GM12878 (cell line): ENCODE results near the gene C4BPB. TPM values are rescaled to one million over a fixed set of nuclear protein-coding genes. Genes with fewer than 3 reads are reported as not detected.
A peak's percentile ranks its signal among the peaks of the same experiment; 100 is the strongest.

Source experiments
- CREM ChIP-seq: IDR thresholded peaks from 2 replicates; pipeline ENCODE4 v1.6.1; 2014; ENCODE audit warnings: antibody characterized with exemption, low read depth
- E2F8 ChIP-seq: fragments of 450-650 bp; IDR thresholded peaks from 2 replicates; pipeline ENCODE4 v1.6.1; 2018; ENCODE audit warnings: mild to moderate bottlenecking, low read depth, moderate library complexity; ENCODE audit not compliant: partially characterized antibody
- EP300 ChIP-seq, 2 experiments: fragments of 150-350 bp in 1 of 2; IDR thresholded peaks; 2 replicates each; pipeline ENCODE4 v1.6.1; 2011 to 2012; ENCODE audit warnings: low read depth in 2 of 2, low read length in 2 of 2, borderline replicate concordance in 1 of 2, improper control_type of control experiment in 1 of 2, inconsistent platforms in 1 of 2; ENCODE audit not compliant: control insufficient read depth in 1 of 2
- ETV6 ChIP-seq, 2 experiments: fragments of 450-650 bp in 1 of 2; IDR thresholded peaks in 1 of 2; conservative IDR thresholded peaks in 1 of 2; 2 replicates each; pipeline ENCODE4 v1.6.1; 2014; ENCODE audit warnings: antibody characterized with exemption in 1 of 2, borderline replicate concordance in 1 of 2, low read depth in 1 of 2, mild to moderate bottlenecking in 1 of 2, moderate library complexity in 1 of 2
- HDAC2 ChIP-seq: fragments of 200-600 bp; sonication (generic); IDR thresholded peaks from 2 replicates; pipeline ENCODE4 v1.6.1; 2017
- IRF5 ChIP-seq: fragments of 450-650 bp; IDR thresholded peaks from 2 replicates; pipeline ENCODE4 v1.6.1; 2017; ENCODE audit warnings: borderline replicate concordance
- JUNB ChIP-seq: IDR thresholded peaks from 2 replicates; pipeline ENCODE4 v1.6.1; 2016; ENCODE audit warnings: antibody characterized with exemption, mild to moderate bottlenecking
- JUND ChIP-seq: IDR thresholded peaks from 2 replicates; pipeline ENCODE4 v1.6.1; 2012; ENCODE audit warnings: low read depth, mild to moderate bottlenecking, low read length, improper control_type of control experiment, moderate library complexity
- KAT2A ChIP-seq: conservative IDR thresholded peaks from 2 replicates; pipeline ENCODE4 v1.6.1; 2011; ENCODE audit warnings: low read depth, low read length; ENCODE audit not compliant: control insufficient read depth
- KDM1A ChIP-seq: fragments of 200-600 bp; sonication (generic); IDR thresholded peaks from 2 replicates; pipeline ENCODE4 v1.6.1; 2016; ENCODE audit warnings: borderline replicate concordance
- MEF2B ChIP-seq: fragments of 450-650 bp; IDR thresholded peaks from 2 replicates; pipeline ENCODE4 v1.6.1; 2018; ENCODE audit warnings: mild to moderate bottlenecking, moderate library complexity; ENCODE audit not compliant: partially characterized antibody, poor library complexity, severe bottlenecking
- MTA2 ChIP-seq: fragments of 450-650 bp; IDR thresholded peaks from 2 replicates; pipeline ENCODE4 v1.6.1; 2016; ENCODE audit warnings: low read depth, mild to moderate bottlenecking, moderate library complexity
- MYB ChIP-seq: fragments of 150-350 bp; IDR thresholded peaks from 2 replicates; pipeline ENCODE4 v1.6.1; 2014; ENCODE audit warnings: mild to moderate bottlenecking, low read depth, low read length, borderline replicate concordance
- NBN ChIP-seq: fragments of 450-650 bp; IDR thresholded peaks from 2 replicates; pipeline ENCODE4 v1.6.1; 2016
- NRF1 ChIP-seq: conservative IDR thresholded peaks from 2 replicates; pipeline ENCODE4 v1.6.1; 2011; ENCODE audit warnings: mild to moderate bottlenecking, low read depth, low read length, improper control_type of control experiment
- RCOR1 ChIP-seq: conservative IDR thresholded peaks from 2 replicates; pipeline ENCODE4 v1.6.1; 2012; ENCODE audit warnings: low read depth, low read length, improper control_type of control experiment
- RELB ChIP-seq: fragments of 450-650 bp; IDR thresholded peaks from 2 replicates; pipeline ENCODE4 v1.6.1; 2017; ENCODE audit warnings: low read depth, mild to moderate bottlenecking, moderate library complexity
- RFX5 ChIP-seq: IDR thresholded peaks from 2 replicates; pipeline ENCODE4 v1.6.1; 2011; ENCODE audit warnings: low read depth, low read length, improper control_type of control experiment
- RUNX3 ChIP-seq: IDR thresholded peaks from 2 replicates; pipeline ENCODE4 v1.6.1; 2012; ENCODE audit warnings: low read length, inconsistent platforms
- SREBF1 ChIP-seq: IDR thresholded peaks from 2 replicates; pipeline ENCODE4 v1.6.1; 2012; ENCODE audit warnings: mild to moderate bottlenecking, low read length
- YY1 ChIP-seq: IDR thresholded peaks from 2 replicates; pipeline ENCODE4 v1.6.1; 2011; ENCODE audit warnings: low read depth, mild to moderate bottlenecking, low read length
- ZNF207 ChIP-seq: fragments of 450-650 bp; IDR thresholded peaks from 2 replicates; pipeline ENCODE4 v1.6.1; 2014; ENCODE audit warnings: antibody characterized with exemption, mild to moderate bottlenecking, borderline replicate concordance
- ZNF24 ChIP-seq: fragments of 450-650 bp; IDR thresholded peaks from 2 replicates; pipeline ENCODE4 v1.6.1; 2017; ENCODE audit warnings: antibody characterized with exemption, mild to moderate bottlenecking
- ZNF384 ChIP-seq: IDR thresholded peaks from 2 replicates; pipeline ENCODE4 v1.6.1; 2012; ENCODE audit warnings: low read depth, mild to moderate bottlenecking, low read length, improper control_type of control experiment, borderline replicate concordance
- ZNF622 ChIP-seq: fragments of 450-650 bp; IDR thresholded peaks from 2 replicates; pipeline ENCODE4 v1.6.1; 2017; ENCODE audit warnings: mild to moderate bottlenecking, inconsistent platforms
- polyA plus RNA-seq, 11 experiments: library from polyadenylated mRNA; depleted of rRNA in 4 of 11; unstranded in 6 of 11; stranded (reverse) in 5 of 11; fragments of >200 nt; fragmentation: Nextera tagmentation in 4 of 11; fragmentation: Illumina TruSeq in 1 of 11; extraction: Ambion mirVana in 4 of 11; extraction: Trizol in 1 of 11; gene quantifications; 1 replicate in 1 of 11; 2 replicates in 10 of 11; pipeline versions ENCODE4 v1.2.1 to v1.2.3, GENCODE V29; 2011 to 2016; ENCODE audit warnings: inconsistent platforms in 2 of 11, missing spikeins in 2 of 11, low read depth in 1 of 11
- total RNA-seq, 4 experiments: library from RNA; depleted of rRNA in 3 of 4; stranded (reverse); fragments of >200 nt in 3 of 4; fragmentation: Illumina TruSeq in 1 of 4; extraction: Trizol in 1 of 4; gene quantifications; 2 replicates each; pipeline versions ENCODE4 v1.2.1 to v1.2.3, GENCODE V29; 2013 to 2021

The C4BPB gene
- total and polyA plus RNA-seq, 10 of the 15 experiments (the other 5 are each of a cell fraction or from before 2014, with no cell fraction given) = 0.31 to 1.2 (median 0.53) TPM; not detected in 1

GRCh38 chr1:207050480-207051190 lies 38.0 kb upstream of the C4BPB start (continued):
- peak; percentile 57; the same call in 1 of the 2 replicates for TF ChIP-seq ZNF207
- TF ChIP-seq ZNF24 = no peak
- peak; percentile 54; the same call in 1 of the 2 replicates for TF ChIP-seq RUNX3
- no peak for TF ChIP-seq MYB
- no peak for TF ChIP-seq MEF2B
- no peak for TF ChIP-seq ETV6 (conservative IDR thresholded peaks at IDR 0.05 in 1 of 2, IDR thresholded peaks at IDR 0.05 in 1 of 2; ENCODE audit: borderline replicate concordance in 1 of 2, low read depth in 1 of 2)
- peak; percentile 78 for TF ChIP-seq IRF5
- no peak for TF ChIP-seq CREM
- no peak for TF ChIP-seq EP300 (IDR thresholded peaks at IDR 0.05; ENCODE audit: borderline replicate concordance in 1 of 2, control insufficient read depth in 1 of 2, low read depth in 2 of 2, low read length in 2 of 2)
- TF ChIP-seq SREBF1 = no peak
- TF ChIP-seq RFX5 = no peak
- peak; percentile 94 for TF ChIP-seq RCOR1
- TF ChIP-seq NBN = no peak
- TF ChIP-seq ZNF384 = no peak
- TF ChIP-seq RELB = peak; percentile 77
- no peak for TF ChIP-seq E2F8
- TF ChIP-seq MTA2 = no peak
- TF ChIP-seq KAT2A = no peak
- TF ChIP-seq ZNF622 = no peak
- peak; percentile 98 for TF ChIP-seq YY1
- no peak for TF ChIP-seq JUNB
- TF ChIP-seq HDAC2 = no peak
- TF ChIP-seq JUND = no peak
- no peak for TF ChIP-seq NRF1
- no peak for TF ChIP-seq KDM1A
